AG10803 (cell line): ENCODE measurements around the gene ABHD4.

Experiments used
- DNase-seq: peaks from one replicate; pipeline ENCODE4 v3.0.0; 2010; ENCODE audit warnings: low read depth
- H3K4me3 ChIP-seq: 2 replicates; pipeline ENCODE4 v1.5.1; 2011; ENCODE audit warnings: mild to moderate bottlenecking, low read length, control low read depth
- TF ChIP-seq, protein P1 (sequence below): conservative IDR thresholded peaks from 2 replicates; pipeline ENCODE4 v1.5.1; 2011; ENCODE audit warnings: mild to moderate bottlenecking, low read length, control low read depth, inconsistent platforms

Gene ABHD4, protein sequence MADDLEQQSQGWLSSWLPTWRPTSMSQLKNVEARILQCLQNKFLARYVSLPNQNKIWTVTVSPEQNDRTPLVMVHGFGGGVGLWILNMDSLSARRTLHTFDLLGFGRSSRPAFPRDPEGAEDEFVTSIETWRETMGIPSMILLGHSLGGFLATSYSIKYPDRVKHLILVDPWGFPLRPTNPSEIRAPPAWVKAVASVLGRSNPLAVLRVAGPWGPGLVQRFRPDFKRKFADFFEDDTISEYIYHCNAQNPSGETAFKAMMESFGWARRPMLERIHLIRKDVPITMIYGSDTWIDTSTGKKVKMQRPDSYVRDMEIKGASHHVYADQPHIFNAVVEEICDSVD

DNA sequence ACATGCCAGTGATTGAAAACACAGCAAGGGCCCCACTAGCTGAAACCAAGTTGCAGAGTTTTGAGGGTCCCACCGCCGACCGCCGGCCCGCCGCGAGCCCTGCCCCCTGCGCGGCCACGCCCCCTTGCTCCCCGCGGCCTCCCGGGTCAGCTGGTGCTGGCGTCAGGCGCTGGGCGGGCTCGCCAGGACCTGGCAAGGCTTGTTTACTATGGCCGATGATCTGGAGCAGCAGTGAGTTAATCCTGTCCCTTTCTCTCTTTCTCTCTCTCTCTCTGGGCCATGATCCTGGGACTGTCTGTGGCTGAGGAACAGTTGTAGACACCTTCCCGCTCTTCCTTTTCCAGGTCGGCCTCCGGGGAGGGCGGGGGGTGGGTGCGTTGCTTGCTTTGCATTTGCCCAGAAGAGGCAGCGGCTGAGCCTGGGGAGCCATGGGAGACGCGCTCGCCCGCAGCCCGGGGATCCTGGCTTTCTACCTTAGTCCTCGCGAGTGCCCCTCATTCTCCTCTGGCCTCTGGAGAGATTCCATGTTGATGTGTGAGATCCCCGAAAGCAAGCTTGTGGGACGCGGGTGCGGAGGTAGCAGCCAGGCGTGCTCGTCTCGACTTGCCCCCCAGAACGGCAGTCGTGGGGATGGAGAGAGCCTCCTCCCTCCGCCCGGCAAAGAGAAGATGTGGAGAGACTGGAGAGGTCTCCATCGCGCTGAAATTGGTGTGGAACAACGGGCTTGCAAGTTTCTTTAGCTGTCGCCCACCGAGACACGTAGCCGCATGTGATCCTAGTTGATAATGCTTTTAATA lies at the start of gene ABHD4:
ABHD4 (plus strand) TSS at position 202 of the 797 bp plus-strand sequence; CDS start at position 209, 7 bp downstream.
- DNase-seq, result peak; percentile 57
- TF ChIP-seq, protein P1, sequence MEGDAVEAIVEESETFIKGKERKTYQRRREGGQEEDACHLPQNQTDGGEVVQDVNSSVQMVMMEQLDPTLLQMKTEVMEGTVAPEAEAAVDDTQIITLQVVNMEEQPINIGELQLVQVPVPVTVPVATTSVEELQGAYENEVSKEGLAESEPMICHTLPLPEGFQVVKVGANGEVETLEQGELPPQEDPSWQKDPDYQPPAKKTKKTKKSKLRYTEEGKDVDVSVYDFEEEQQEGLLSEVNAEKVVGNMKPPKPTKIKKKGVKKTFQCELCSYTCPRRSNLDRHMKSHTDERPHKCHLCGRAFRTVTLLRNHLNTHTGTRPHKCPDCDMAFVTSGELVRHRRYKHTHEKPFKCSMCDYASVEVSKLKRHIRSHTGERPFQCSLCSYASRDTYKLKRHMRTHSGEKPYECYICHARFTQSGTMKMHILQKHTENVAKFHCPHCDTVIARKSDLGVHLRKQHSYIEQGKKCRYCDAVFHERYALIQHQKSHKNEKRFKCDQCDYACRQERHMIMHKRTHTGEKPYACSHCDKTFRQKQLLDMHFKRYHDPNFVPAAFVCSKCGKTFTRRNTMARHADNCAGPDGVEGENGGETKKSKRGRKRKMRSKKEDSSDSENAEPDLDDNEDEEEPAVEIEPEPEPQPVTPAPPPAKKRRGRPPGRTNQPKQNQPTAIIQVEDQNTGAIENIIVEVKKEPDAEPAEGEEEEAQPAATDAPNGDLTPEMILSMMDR, result no peak
- H3K4me3 ChIP-seq, result peak within 1 kb of the TSS; percentile 96

DNA sequence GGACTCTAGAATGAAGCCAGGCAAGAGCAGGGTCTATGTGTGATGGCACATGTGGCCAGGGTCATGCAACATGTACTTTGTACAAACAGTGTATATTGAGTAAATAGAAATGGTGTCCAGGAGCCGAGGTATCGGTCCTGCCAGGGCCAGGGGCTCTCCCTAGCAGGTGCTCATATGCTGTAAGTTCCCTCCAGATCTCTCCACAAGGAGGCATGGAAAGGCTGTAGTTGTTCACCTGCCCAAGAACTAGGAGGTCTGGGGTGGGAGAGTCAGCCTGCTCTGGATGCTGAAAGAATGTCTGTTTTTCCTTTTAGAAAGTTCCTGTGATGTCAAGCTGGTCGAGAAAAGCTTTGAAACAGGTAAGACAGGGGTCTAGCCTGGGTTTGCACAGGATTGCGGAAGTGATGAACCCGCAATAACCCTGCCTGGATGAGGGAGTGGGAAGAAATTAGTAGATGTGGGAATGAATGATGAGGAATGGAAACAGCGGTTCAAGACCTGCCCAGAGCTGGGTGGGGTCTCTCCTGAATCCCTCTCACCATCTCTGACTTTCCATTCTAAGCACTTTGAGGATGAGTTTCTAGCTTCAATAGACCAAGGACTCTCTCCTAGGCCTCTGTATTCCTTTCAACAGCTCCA lies 48.7 kb upstream of the ABHD4 start:
- TF ChIP-seq, protein P1, result no peak
- no peak overlapping the region for H3K4me3 ChIP-seq
- no peak for DNase-seq

DNA sequence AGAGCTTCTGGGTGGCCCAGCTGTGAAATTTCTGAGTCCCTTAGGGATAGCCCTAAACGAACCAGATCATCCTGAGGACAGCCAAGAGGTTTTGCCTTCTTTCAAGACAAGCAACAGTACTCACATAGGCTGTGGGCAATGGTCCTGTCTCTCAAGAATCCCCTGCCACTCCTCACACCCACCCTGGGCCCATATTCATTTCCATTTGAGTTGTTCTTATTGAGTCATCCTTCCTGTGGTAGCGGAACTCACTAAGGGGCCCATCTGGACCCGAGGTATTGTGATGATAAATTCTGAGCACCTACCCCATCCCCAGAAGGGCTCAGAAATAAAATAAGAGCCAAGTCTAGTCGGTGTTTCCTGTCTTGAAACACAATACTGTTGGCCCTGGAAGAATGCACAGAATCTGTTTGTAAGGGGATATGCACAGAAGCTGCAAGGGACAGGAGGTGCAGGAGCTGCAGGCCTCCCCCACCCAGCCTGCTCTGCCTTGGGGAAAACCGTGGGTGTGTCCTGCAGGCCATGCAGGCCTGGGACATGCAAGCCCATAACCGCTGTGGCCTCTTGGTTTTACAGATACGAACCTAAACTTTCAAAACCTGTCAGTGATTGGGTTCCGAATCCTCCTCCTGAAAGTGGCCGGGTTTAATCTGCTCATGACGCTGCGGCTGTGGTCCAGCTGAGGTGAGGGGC lies 48.0 kb upstream of the ABHD4 start:
- no peak overlapping the region for H3K4me3 ChIP-seq
- DNase-seq, result no peak
- TF ChIP-seq, protein P1, result no peak

DNA sequence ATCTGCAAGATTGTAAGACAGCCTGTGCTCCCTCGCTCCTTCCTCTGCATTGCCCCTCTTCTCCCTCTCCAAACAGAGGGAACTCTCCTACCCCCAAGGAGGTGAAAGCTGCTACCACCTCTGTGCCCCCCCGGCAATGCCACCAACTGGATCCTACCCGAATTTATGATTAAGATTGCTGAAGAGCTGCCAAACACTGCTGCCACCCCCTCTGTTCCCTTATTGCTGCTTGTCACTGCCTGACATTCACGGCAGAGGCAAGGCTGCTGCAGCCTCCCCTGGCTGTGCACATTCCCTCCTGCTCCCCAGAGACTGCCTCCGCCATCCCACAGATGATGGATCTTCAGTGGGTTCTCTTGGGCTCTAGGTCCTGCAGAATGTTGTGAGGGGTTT lies 46.5 kb upstream of the ABHD4 start:
- H3K4me3 ChIP-seq, result no peak overlapping the region
- DNase-seq, result no peak
- TF ChIP-seq, protein P1, result no peak

DNA sequence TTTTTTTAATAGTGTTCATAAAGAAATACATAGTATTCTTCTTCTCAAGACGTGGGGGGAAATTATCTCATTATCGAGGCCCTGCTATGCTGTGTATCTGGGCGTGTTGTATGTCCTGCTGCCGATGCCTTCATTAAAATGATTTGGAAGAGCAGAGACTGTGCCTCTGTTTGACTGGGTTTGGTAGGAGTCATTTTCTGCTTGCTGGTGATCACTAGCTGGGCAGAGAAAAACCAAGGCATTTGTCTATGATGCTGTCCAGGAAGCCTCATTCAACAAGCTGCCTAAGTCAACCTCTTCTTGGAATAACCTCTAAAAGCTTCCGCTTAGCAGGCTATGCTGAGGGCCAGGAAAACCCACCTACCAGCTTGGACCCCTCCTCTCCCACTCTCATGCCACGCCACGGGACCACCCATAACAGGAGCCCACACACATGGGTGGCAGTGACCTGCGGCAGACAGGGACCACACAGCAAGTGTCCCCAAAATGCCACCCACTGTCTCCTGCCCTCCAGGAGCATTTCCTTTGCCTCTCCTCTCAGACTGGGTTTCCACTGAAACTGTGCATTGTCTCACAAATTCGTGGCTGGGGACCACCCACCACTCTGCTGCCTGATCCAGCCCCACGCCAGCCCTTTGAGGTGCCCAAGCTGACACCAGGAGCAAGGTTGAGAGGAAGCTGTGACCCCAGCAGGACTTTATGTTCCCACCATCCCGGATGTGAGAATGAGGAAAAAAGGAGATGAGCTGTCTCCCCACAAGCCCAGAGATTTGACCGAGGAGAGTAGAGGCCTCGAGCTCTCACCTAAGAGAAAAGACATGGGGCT lies 45.9 kb upstream of the ABHD4 start:
- TF ChIP-seq, protein P1, result no peak
- DNase-seq, result no peak

DNA sequence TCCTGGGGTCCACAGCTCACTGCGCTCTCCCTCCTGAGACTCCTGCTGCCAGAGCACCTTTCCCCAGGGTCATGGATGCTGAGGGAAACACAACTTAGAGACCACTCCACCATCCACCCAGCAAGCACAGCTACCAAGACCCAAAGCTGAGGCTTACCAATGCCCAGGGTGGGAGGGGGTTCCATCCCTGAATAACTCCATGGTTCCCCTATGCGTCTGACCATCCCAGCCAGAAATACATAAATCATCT lies 45.3 kb upstream of the ABHD4 start:
- TF ChIP-seq, protein P1, result no peak

More for the DNA sequence above, 45.9 kb upstream of the ABHD4 start:
- H3K4me3 ChIP-seq, result no peak overlapping the region

More for the DNA sequence above, 45.3 kb upstream of the ABHD4 start:
- DNase-seq, result no peak
- no peak overlapping the region for H3K4me3 ChIP-seq
